Measurements from ENCODE around the gene RBBP8.
"Not testable (repeated sequence)": the region's sequence is repeated elsewhere in the genome, so short reads cannot be mapped to it uniquely, and the experiment has no call there.

RBBP8 gene

GRCh38 chr18:22946217-22946616 is 13.1 kb downstream of the RBBP8 start:
- DNase-seq = peak; percentile 14

- DNase-seq = no peak
These were observed 13.7 kb downstream of the RBBP8 start for GRCh38 chr18:22946846-22947245.

GRCh38 chr18:22951823-22952222 is 18.7 kb downstream of the RBBP8 start:
- DNase-seq = no peak

GRCh38 chr18:22952525-22952924 is 19.4 kb downstream of the RBBP8 start:
- no peak for DNase-seq

- DNase-seq = not testable (repeated sequence)
These were observed 20.9 kb downstream of the RBBP8 start for GRCh38 chr18:22953982-22954381.

GRCh38 chr18:22956226-22956625 is 23.1 kb downstream of the RBBP8 start:
- no peak for DNase-seq

GRCh38 chr18:22961156-22961555 is 28.0 kb downstream of the RBBP8 start:
- no peak for DNase-seq

- DNase-seq = no peak
These were observed 28.9 kb downstream of the RBBP8 start for GRCh38 chr18:22962004-22962403.

GRCh38 chr18:22964116-22964515 is 31.0 kb downstream of the RBBP8 start:
- no peak for DNase-seq

- no peak for DNase-seq
These were observed 31.6 kb downstream of the RBBP8 start for GRCh38 chr18:22964722-22965121.

- no peak for DNase-seq
These were observed 37.9 kb downstream of the RBBP8 start for GRCh38 chr18:22971038-22971437.

GRCh38 chr18:22974001-22974400 is 40.9 kb downstream of the RBBP8 start:
- no peak for DNase-seq

- DNase-seq = no peak
These were observed 41.6 kb downstream of the RBBP8 start for GRCh38 chr18:22974707-22975106.

- no peak for DNase-seq
These were observed 42.4 kb downstream of the RBBP8 start for GRCh38 chr18:22975508-22975907.

- DNase-seq = peak; percentile 81
These were observed 44.9 kb downstream of the RBBP8 start for GRCh38 chr18:22977847-22978701.

- DNase-seq = no peak
These were observed 47.3 kb downstream of the RBBP8 start for GRCh38 chr18:22980394-22980793.

GRCh38 chr18:22981274-22982133 is 48.4 kb downstream of the RBBP8 start:
- DNase-seq = no peak

- no peak for DNase-seq
These were observed 50.0 kb downstream of the RBBP8 start for GRCh38 chr18:22983175-22983574.

- no peak for DNase-seq
These were observed 52.1 kb downstream of the RBBP8 start for GRCh38 chr18:22985250-22985649.

- DNase-seq = peak; percentile 14
These were observed 54.5 kb downstream of the RBBP8 start for GRCh38 chr18:22987547-22988189.

- no peak for DNase-seq
These were observed 55.1 kb downstream of the RBBP8 start for GRCh38 chr18:22988208-22988607.

- no peak for DNase-seq
These were observed 65.2 kb downstream of the RBBP8 start for GRCh38 chr18:22998344-22998743.

- DNase-seq = no peak
These were observed 66.1 kb downstream of the RBBP8 start for GRCh38 chr18:22999212-22999611.

Data from activated CD4-positive, alpha-beta T cell treated with anti-CD3 and anti-CD28 coated beads, Interleukin-10, Interleukin-2, amounts not matched to agents 100 ng/mL and 50 ng/mL, durations not matched to agents 16 hours and 8 hours (primary cell).